ENCODE data around the gene OLFML2B. TPM values are rescaled to one million over a fixed set of nuclear protein-coding genes. Genes with fewer than 3 reads are reported as not detected.

The OLFML2B gene
- total RNA-seq, 1 experiment from 2014 or later = 1.4 TPM

DNA sequence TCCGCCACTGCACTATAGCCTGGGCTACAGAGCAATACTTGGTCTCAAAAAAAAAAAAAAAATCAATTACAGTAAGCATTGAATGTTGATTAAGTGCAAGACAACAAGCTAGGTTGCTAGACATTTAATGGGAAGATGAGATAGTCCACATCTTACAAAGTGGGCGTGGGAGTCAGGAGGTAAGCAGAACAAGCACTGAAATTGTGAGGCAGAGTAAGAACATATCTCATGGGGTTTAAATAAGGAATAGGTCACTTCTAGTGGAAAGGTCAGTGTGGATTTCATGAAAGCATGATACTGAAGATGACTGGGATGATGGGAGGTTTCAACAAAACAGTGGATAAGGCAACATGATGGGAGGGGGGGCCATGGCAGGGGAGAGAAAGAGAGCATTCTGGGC is 1.9 kb upstream of the OLFML2B start:
- Histone ChIP-seq H3K27me3 (ENCODE audit: insufficient read depth, low read length) (peaks cover 11% of the 10 kb centered on the region; the same call in 1 of the 2 replicates), H2AFZ (ENCODE audit: low read length) (no peak overlapping the region), H3K4me2 (ENCODE audit: insufficient read depth, insufficient read length, low read length) (no peak overlapping the region), H4K8ac (replicated peaks; ENCODE audit: insufficient read length, low read depth, low read length) (no peak overlapping the region), H3K9me3 (ENCODE audit: control insufficient read depth, low read depth, low read length) (no peaks in the 10 kb centered on the region), H4K20me1 (ENCODE audit: control insufficient read depth, insufficient read depth, insufficient read length) (no peaks in the 10 kb centered on the region), H3K23ac (ENCODE audit: insufficient read length, low read depth, low read length) (no peak overlapping the region), H3K79me1 (ENCODE audit: insufficient read depth, low read depth, low read length, poor library complexity, severe bottlenecking) (no peaks in the 10 kb centered on the region), H3K27ac (ENCODE audit: insufficient read length, low read depth, low read length) (no peak overlapping the region), H4K5ac (ENCODE audit: insufficient read length, low read depth, low read length) (no peak overlapping the region), H4K91ac (ENCODE audit: insufficient read length, low read depth, low read length) (no peak overlapping the region), H2BK20ac (ENCODE audit: low read depth, low read length, poor library complexity, severe bottlenecking) (no peak overlapping the region), H2BK12ac (ENCODE audit: insufficient read length, low read depth, low read length) (no peak overlapping the region), H2AK5ac (ENCODE audit: insufficient read length, low read length) (no peak overlapping the region), H3K18ac (ENCODE audit: insufficient read length, low read depth, low read length) (no peak overlapping the region), H3K9ac (ENCODE audit: extremely low read depth, insufficient read length, low read length) (no peak overlapping the region), H3K79me2 (ENCODE audit: insufficient read depth, low read length) (no peaks in the 10 kb centered on the region), H2BK120ac (ENCODE audit: low read depth, low read length, poor library complexity, severe bottlenecking) (no peak overlapping the region), H2BK15ac (ENCODE audit: low read depth, low read length) (no peak overlapping the region), H2BK5ac (ENCODE audit: insufficient read length, low read length) (no peak overlapping the region), H3K14ac (ENCODE audit: insufficient read depth, low read length) (no peak overlapping the region), H3K4ac (ENCODE audit: low read depth, low read length) (no peak overlapping the region), H3K4me1 (ENCODE audit: insufficient read depth, low read length) (no peaks in the 10 kb centered on the region; the same call in 1 of the 2 replicates), H3T11ph (ENCODE audit: low read length) (no peak overlapping the region), H3K23me2 (ENCODE audit: insufficient read length, low read depth, low read length, poor library complexity, severe bottlenecking) (peaks cover 12% of the 10 kb centered on the region), H3K56ac (ENCODE audit: insufficient read length, low read depth, low read length) (no peak overlapping the region)
- Mint-ChIP-seq H3K9me3 (no peaks in the 10 kb centered on the region; a peak in 1 of 5 replicates), H3K27me3 (ENCODE audit: low read depth) (peaks cover 71% of the 10 kb centered on the region), H3K36me3 (ENCODE audit: insufficient read depth in 1 of 3, low read depth in 3 of 3) (no peaks in the 10 kb centered on the region; a peak in 1 of 7 replicates), H3K27ac (no peak overlapping the region), H3K4me3 (no peak overlapping the region), H3K4me1 (peaks cover 24 to 29% of the 10 kb centered on the region in 2 experiments)
- TF ChIP-seq, protein P1, sequence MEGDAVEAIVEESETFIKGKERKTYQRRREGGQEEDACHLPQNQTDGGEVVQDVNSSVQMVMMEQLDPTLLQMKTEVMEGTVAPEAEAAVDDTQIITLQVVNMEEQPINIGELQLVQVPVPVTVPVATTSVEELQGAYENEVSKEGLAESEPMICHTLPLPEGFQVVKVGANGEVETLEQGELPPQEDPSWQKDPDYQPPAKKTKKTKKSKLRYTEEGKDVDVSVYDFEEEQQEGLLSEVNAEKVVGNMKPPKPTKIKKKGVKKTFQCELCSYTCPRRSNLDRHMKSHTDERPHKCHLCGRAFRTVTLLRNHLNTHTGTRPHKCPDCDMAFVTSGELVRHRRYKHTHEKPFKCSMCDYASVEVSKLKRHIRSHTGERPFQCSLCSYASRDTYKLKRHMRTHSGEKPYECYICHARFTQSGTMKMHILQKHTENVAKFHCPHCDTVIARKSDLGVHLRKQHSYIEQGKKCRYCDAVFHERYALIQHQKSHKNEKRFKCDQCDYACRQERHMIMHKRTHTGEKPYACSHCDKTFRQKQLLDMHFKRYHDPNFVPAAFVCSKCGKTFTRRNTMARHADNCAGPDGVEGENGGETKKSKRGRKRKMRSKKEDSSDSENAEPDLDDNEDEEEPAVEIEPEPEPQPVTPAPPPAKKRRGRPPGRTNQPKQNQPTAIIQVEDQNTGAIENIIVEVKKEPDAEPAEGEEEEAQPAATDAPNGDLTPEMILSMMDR (conservative IDR thresholded peaks at IDR 0.05) = no peak
- WGBS (ENCODE audit: extremely low coverage, insufficient read length, low lambda C conversion rate) = no CpG with 5 or more reads among the region's 2 CpGs
- DNase-seq = no peak

Data from H9 (cell line).